HG03175 (cell line): ENCODE results near the gene TTLL10.

Experiments
- ATAC-seq: cut with Tn5 transposase; IDR thresholded peaks from one replicate; pipeline ENCODE4 v1.9.1; 2021; ENCODE audit warnings: mild to moderate bottlenecking, moderate library complexity; ENCODE audit not compliant: unreplicated experiment

The TTLL10 gene

GRCh38 chr1:1157033-1157365 is 16.7 kb upstream of the TTLL10 start:
- ATAC-seq = no peak

GRCh38 chr1:1157426-1157913 is 16.2 kb upstream of the TTLL10 start:
- peak; percentile 79 for ATAC-seq

- ATAC-seq = peak; percentile 39
These were observed 15.6 kb upstream of the TTLL10 start for GRCh38 chr1:1157914-1158710.

- no peak for ATAC-seq
These were observed 13.3 kb upstream of the TTLL10 start for GRCh38 chr1:1160281-1160930.

GRCh38 chr1:1161078-1161682 is 12.5 kb upstream of the TTLL10 start:
- no peak for ATAC-seq

GRCh38 chr1:1161683-1162079 is 12.0 kb upstream of the TTLL10 start:
- no peak for ATAC-seq

GRCh38 chr1:1162597-1163537 is 10.8 kb upstream of the TTLL10 start:
- no peak for ATAC-seq

GRCh38 chr1:1163538-1164070 is 10.1 kb upstream of the TTLL10 start:
- ATAC-seq = no peak

GRCh38 chr1:1164361-1164700 is 9.3 kb upstream of the TTLL10 start:
- no peak for ATAC-seq

GRCh38 chr1:1164701-1165451 is 8.8 kb upstream of the TTLL10 start:
- ATAC-seq = no peak

- ATAC-seq = no peak
These were observed 8.2 kb upstream of the TTLL10 start for GRCh38 chr1:1165485-1165884.

GRCh38 chr1:1165900-1166421 is 7.7 kb upstream of the TTLL10 start:
- ATAC-seq = no peak

GRCh38 chr1:1166642-1167397 is 6.9 kb upstream of the TTLL10 start:
- no peak for ATAC-seq

GRCh38 chr1:1167398-1167821 is 6.3 kb upstream of the TTLL10 start:
- ATAC-seq = no peak

- no peak for ATAC-seq
These were observed 5.7 kb upstream of the TTLL10 start for GRCh38 chr1:1167841-1168450.

GRCh38 chr1:1168451-1169411 is 4.9 kb upstream of the TTLL10 start:
- ATAC-seq = no peak

GRCh38 chr1:1169429-1170214 is 4.1 kb upstream of the TTLL10 start:
- no peak for ATAC-seq
